ENCODE data around the gene ARCN1. TPM values are rescaled to one million over a fixed set of nuclear protein-coding genes. Genes with fewer than 3 reads are reported as not detected.

ARCN1 gene
- total RNA-seq, 1 donor from 2014 or later: 112 TPM

DNA sequence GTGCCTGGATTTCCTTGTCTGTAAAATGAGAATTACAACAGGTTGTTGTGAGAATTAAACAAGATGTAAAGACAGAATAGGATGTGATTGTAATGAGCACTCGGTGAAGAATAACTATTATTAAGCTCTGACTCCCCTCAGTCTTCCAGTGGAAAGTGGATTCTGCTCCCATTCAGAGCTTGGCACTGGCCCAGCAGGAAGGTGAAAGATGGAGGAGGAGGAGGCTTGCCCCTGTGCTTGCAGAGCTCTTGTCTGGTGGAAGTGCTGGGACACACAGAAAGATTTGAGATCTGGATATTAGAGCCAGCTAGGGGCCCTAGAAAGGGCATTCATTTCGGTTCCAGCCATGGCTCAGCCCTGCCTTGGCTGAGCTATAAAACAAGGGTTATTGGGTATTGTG lies 63.4 kb downstream of the ARCN1 start:
- H3K36me3 Mint-ChIP-seq: peaks cover 28% of the 10 kb centered on the region

DNA sequence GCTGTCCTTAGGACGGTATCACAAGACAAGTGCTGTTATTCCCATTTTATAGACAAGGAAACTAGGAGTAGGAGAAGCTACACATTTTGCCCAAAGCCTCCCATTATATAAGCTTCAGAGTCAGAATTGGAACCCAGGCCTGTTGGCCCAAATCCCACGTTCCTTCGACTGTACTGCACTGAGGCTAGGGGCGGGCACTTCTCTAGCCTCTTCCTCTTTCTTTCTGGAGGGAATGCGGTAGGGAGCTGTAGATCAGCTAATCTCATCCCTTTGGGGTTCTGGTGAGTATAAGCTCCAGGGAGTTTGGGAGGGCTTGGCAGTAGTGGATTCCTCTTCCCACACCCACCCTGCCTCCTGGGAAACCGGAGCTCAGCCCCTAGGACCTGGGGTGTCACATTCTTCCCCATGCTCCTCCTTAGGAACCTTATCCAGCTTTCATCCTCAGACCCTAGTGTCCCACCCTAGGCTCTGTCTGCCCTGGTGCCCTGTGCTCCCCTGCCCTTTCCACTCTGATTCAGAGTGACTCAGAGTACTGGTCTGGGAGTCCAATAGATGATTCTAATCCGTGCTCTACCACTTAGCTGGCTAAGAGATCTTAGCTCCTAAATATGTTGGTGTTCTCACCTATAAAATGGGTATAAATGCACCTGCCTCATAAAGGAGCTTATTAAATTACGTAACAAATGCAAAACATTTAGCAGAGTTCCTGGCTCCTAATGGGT lies 64.5 kb downstream of the ARCN1 start:
- H3K36me3 Mint-ChIP-seq: peaks cover 27% of the 10 kb centered on the region
- no peak for DNase-seq (ENCODE audit: low spot score)
- H3K4me3 ChIP-seq: no peak overlapping the region

More for the DNA sequence above, 63.4 kb downstream of the ARCN1 start:
- Histone ChIP-seq H4K20me1 (ENCODE audit: low read depth) (peaks cover 25% of the 10 kb centered on the region), H3K4me1 (peaks cover 26% of the 10 kb centered on the region), H3K4me2 (peak overlapping the region; percentile 84), H3K27ac (no peak overlapping the region), H3K9ac (no peak overlapping the region), H3K4me3 (peak overlapping the region; percentile 44), H3K79me2 (ENCODE audit: low read depth) (no peaks in the 10 kb centered on the region), H3K27me3 (no peaks in the 10 kb centered on the region), H2AFZ (replicated peaks) (no peak overlapping the region), H3F3A (ENCODE audit: low read depth) (peaks cover 30% of the 10 kb centered on the region), H3K9me3 (ENCODE audit: low read depth) (no peaks in the 10 kb centered on the region), H3K36me3 (no peaks in the 10 kb centered on the region)
- Mint-ChIP-seq H3K4me1 (peaks cover 23% of the 10 kb centered on the region), H3K27ac (peak overlapping the region; percentile 67), H3K4me3 (peak overlapping the region; percentile 70), H3K9me3 (no peaks in the 10 kb centered on the region), H3K27me3 (ENCODE audit: insufficient read depth, low read depth) (peaks cover 4% of the 10 kb centered on the region)
- no peak for DNase-seq (ENCODE audit: low spot score)
- no peak for TF ChIP-seq EZH2 (IDR thresholded peaks at IDR 0.05)
- no peak for TF ChIP-seq EZH2phosphoT487 (IDR thresholded peaks at IDR 0.05)
- TF ChIP-seq, protein P1, sequence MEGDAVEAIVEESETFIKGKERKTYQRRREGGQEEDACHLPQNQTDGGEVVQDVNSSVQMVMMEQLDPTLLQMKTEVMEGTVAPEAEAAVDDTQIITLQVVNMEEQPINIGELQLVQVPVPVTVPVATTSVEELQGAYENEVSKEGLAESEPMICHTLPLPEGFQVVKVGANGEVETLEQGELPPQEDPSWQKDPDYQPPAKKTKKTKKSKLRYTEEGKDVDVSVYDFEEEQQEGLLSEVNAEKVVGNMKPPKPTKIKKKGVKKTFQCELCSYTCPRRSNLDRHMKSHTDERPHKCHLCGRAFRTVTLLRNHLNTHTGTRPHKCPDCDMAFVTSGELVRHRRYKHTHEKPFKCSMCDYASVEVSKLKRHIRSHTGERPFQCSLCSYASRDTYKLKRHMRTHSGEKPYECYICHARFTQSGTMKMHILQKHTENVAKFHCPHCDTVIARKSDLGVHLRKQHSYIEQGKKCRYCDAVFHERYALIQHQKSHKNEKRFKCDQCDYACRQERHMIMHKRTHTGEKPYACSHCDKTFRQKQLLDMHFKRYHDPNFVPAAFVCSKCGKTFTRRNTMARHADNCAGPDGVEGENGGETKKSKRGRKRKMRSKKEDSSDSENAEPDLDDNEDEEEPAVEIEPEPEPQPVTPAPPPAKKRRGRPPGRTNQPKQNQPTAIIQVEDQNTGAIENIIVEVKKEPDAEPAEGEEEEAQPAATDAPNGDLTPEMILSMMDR (IDR thresholded peaks at IDR 0.05): no peak

DNA sequence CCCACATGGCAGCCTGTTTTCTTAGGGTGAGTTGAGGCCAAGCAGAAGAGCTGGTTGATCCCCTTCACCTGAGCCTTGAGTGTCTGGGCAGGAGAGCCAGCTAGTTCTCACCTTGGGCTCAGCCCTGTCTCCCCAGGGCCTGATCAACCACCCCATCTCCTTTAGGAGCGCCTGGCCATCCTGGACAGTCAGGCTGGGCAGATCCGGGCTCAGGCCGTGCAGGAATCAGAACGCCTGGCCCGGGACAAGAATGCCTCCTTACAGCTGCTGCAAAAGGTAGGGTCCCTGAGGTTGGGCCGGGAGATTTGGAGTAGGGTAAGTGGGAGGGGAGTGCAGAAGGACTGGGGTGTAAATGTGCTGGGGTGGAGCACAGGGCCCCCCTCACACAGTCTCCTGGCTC lies 66.5 kb downstream of the ARCN1 start:
- no peaks in the 10 kb centered on the region for H3K9me3 ChIP-seq (ENCODE audit: low read depth)
- Mint-ChIP-seq H3K27ac (no peak overlapping the region), H3K9me3 (no peaks in the 10 kb centered on the region), H3K27me3 (ENCODE audit: insufficient read depth, low read depth) (no peaks in the 10 kb centered on the region), H3K36me3 (peaks cover 22% of the 10 kb centered on the region), H3K4me1 (peaks cover 18% of the 10 kb centered on the region), H3K4me3 (no peak overlapping the region)
- H2AFZ ChIP-seq (replicated peaks): no peak overlapping the region
- no peak overlapping the region for H3K4me3 ChIP-seq
- no peaks in the 10 kb centered on the region for H3K79me2 ChIP-seq (ENCODE audit: low read depth)
- no peak for DNase-seq (ENCODE audit: low spot score)
- no peak overlapping the region for H3K27ac ChIP-seq
- no peaks in the 10 kb centered on the region for H3K36me3 ChIP-seq
- H3K27me3 ChIP-seq: no peaks in the 10 kb centered on the region
- H3K9ac ChIP-seq: no peak overlapping the region
- H3F3A ChIP-seq (ENCODE audit: low read depth): peaks cover 21% of the 10 kb centered on the region
- H3K4me1 ChIP-seq: peaks cover 26% of the 10 kb centered on the region
- TF ChIP-seq, protein P1 (IDR thresholded peaks at IDR 0.05): no peak
- no peak for TF ChIP-seq EZH2phosphoT487 (IDR thresholded peaks at IDR 0.05)
- no peak for TF ChIP-seq EZH2 (IDR thresholded peaks at IDR 0.05)
- peaks cover 29% of the 10 kb centered on the region for H4K20me1 ChIP-seq (ENCODE audit: low read depth)
- H3K4me2 ChIP-seq: no peak overlapping the region

More for the DNA sequence above, 64.5 kb downstream of the ARCN1 start:
- Histone ChIP-seq H3K36me3 (no peaks in the 10 kb centered on the region), H3K4me1 (peaks cover 26% of the 10 kb centered on the region), H3K4me2 (no peak overlapping the region), H3K79me2 (ENCODE audit: low read depth) (no peaks in the 10 kb centered on the region), H3F3A (ENCODE audit: low read depth) (peaks cover 30% of the 10 kb centered on the region), H3K27ac (no peak overlapping the region), H3K9ac (no peak overlapping the region), H2AFZ (replicated peaks) (no peak overlapping the region), H3K27me3 (no peaks in the 10 kb centered on the region), H3K9me3 (ENCODE audit: low read depth) (no peaks in the 10 kb centered on the region), H4K20me1 (ENCODE audit: low read depth) (peaks cover 29% of the 10 kb centered on the region)
- Mint-ChIP-seq H3K4me1 (peaks cover 23% of the 10 kb centered on the region), H3K27me3 (ENCODE audit: insufficient read depth, low read depth) (no peaks in the 10 kb centered on the region), H3K27ac (no peak overlapping the region), H3K9me3 (no peaks in the 10 kb centered on the region), H3K4me3 (no peak overlapping the region)
- TF ChIP-seq EZH2 (IDR thresholded peaks at IDR 0.05) (no peak), EZH2phosphoT487 (IDR thresholded peaks at IDR 0.05) (no peak)
- TF ChIP-seq, protein P1 (IDR thresholded peaks at IDR 0.05): no peak
